GM18907 (cell line): ENCODE results near the gene AGAP2.
"Not testable (repeated sequence)": the region's sequence is repeated elsewhere in the genome, so short reads cannot be mapped to it uniquely, and the experiment has no call there.

Experiments used
- ATAC-seq: cut with Tn5 transposase; IDR thresholded peaks from one replicate; pipeline ENCODE4 v1.9.1; 2021; ENCODE audit warnings: mild to moderate bottlenecking, moderate library complexity; ENCODE audit not compliant: unreplicated experiment

The AGAP2 gene

GRCh38 chr12:57724936-57725740 lies 13.4 kb downstream of the AGAP2 start:
- ATAC-seq: no peak

DNA sequence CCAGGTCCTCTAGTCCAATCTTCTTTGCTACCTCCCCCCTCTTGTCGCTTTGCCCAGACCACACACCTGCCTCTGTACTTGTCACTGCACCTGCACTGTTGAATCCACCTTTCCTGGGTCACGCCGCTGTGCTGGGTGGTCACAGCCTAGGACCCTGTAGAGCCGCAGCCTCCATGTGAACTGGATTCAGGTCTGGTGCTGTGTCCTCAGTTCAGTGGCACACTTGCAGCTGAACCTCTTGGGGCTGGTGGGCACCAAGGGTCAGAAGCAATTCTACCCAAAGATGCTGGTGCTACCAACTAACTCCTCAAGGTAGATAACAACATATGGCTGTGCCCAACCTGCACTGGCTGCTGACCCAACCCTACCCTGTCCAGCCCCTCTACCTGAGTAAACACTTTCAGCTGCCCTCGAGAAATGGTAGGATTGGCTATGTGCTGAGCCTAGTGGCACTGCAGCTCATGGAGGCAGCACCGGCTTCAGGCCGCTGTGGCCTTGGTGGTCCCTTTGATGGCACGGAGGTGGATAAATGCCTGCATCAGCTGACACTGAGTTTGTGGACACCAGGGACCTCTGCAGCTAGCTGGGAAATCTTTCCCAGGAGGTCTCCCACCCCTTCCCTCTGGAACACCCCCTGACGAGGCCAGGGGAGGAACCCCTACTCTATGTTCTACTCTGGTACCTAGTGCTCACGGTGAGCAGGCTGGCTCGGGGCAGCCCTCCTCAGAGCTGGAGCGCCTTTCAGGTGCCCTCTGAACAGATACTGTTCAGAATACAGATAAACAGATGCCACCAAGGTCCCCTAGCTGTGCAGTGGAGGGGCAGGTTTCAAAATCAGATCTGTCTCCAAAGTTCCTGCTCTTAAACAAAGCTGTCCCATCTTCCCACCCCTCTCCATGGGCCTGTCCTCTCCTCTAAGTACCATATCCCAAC lies 14.3 kb downstream of the AGAP2 start:
- no peak for ATAC-seq

DNA sequence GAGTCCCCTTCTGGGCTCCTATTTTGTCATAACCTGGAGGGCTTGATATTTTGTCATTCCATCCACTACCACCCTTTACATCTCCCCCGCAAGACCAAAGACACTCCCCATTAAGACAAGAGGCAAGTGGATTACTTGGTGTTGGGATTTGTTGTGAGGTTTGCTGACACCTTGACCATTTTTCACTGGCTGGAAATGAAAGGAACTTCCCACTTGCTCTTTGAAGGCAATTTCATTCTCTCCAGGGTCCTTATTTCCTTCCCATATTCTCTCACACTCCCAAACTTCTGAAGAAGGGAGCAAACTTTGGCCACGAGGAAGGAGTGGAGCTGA lies 14.9 kb downstream of the AGAP2 start:
- ATAC-seq: no peak

GRCh38 chr12:57722716-57723629 lies 15.6 kb downstream of the AGAP2 start:
- no peak for ATAC-seq

- ATAC-seq: not testable (repeated sequence)
These were observed 16.5 kb downstream of the AGAP2 start for GRCh38 chr12:57721846-57722608.

GRCh38 chr12:57720606-57721595 lies 17.6 kb downstream of the AGAP2 start:
- no peak for ATAC-seq

DNA sequence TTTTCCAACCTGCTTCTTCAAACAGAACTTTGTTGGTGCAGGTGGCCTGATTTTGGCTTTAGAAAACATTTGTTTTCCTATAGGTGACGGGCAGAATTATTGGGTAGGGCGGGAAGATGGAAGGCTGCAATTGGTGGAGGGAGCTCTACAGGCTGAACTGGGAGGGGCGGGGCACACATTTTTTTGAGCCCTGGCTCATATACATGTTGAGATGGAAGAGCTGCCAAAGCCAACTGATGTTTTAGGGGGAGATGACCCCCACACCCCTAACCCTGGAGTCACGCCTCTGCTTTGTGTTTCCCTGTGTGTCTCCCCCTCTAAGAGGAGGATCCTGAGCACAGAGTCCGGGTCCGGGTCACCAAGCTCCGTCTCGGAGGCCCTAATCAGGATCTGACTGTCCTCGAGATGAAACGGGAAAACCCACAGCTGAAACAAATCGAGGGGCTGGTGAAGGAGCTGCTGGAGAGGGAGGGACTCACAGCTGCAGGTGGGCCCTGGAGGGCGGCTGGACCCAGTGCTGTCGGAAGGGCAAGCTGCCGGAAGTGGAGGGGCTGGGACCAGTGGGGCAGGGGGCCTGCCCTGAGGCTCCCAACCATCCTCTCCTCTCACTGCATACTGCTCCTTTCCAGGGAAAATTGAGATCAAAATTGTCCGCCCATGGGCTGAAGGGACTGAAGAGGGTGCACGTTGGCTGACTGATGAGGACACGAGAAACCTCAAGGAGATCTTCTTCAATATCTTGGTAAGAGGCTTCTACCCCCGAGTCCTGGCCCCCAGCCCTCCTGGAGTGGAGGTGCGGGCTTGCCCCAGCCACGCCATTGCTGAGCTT lies 18.6 kb downstream of the AGAP2 start:
- ATAC-seq: no peak

DNA sequence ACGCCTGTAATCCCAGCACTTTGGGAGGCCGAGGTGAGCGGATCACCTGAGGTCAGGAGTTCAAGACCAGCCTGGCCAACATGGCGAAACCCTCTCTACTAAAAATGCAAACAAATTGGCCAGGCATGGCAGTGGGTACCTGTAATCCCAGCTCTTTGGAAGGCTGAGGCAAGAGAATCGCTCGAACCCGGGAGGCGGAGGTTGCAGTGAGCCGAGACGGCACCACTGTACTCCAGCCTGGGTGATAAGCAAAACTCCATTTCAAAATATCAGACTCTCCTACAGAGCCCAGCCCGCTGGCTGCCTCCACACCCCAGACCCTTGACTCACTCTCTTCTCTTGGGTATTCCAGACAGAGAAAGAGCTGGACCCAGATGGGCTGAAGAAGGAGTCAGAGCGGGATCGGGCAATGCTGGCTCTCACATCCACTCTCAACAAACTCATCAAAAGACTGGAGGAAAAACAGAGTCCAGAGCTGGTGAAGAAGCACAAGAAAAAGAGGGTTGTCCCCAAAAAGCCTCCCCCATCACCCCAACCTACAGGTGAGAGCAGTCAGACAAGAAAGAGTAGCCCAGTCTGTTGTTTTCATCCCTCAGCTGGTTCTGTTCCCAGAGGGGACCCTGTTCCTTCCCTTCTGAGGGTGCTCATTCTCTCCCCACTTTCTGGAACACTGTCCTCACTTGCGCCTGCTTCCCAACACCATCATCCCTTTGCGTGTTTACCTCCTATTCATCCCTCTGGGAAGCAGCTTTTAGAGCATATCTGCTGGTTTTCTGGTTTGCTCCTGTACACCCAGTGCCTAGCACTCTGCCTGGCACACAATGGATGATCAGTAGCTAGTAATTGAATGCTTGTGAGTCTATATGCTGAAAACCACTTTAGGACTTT lies 19.7 kb downstream of the AGAP2 start:
- ATAC-seq: no peak

- no peak for ATAC-seq
These were observed 20.5 kb downstream of the AGAP2 start for GRCh38 chr12:57717846-57718640.

DNA sequence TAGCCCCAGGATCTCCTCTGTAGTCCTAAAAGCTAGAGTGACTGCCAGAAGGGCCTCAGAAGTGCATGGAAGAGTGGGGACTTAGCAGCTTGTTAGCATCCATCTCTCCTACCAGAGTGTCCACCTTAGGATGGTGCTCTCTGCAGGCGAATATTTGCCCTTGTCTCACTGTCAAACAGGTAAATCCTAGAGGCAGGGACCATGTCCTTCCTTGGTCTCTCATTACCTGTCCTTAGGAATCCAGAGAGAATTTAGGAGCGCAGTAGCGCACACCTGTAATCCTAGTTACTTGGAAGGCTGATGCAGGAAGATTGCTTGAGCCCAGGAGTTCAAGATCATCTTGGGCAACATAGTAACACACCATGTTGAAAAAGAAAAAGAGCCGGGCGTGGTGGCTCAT lies 21.4 kb downstream of the AGAP2 start:
- ATAC-seq: no peak

DNA sequence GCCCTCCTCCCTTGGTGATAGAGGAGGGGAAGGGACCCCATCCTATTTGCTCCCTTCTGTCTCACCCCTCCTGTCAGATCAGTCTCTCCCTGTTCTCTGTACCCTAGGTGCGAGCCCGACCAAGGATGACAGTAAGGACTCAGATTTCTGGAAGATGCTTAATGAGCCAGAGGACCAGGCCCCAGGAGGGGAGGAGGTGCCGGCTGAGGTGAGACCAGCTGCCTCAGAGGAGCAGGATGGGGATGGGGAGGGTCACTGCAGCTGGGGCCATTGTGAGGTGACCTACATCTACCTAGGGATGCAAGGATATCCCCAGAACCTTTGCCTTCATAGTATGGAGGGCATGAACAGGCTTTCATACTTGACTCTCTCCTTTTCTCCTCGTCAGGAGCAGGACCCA lies 22.2 kb downstream of the AGAP2 start:
- ATAC-seq: no peak

DNA sequence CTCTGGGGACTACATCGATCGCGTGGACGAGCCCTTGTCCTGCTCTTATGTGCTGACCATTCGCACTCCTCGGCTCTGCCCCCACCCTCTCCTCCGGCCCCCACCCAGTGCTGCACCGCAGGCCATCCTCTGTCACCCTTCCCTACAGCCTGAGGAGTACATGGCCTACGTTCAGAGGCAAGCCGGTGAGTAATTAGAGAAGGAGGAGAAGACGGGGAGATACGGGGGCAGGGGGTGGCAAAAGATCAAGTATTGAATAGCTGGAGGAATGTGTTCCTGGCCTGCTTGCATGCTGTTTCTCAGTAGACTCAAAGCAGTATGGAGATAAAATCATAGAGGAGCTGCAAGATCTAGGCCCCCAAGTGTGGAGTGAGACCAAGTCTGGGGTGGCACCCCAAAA lies 22.8 kb downstream of the AGAP2 start:
- ATAC-seq: no peak

GRCh38 chr12:57715036-57715748 lies 23.4 kb downstream of the AGAP2 start:
- not testable (repeated sequence) for ATAC-seq

GRCh38 chr12:57713209-57713608 lies 25.3 kb downstream of the AGAP2 start:
- no peak for ATAC-seq

DNA sequence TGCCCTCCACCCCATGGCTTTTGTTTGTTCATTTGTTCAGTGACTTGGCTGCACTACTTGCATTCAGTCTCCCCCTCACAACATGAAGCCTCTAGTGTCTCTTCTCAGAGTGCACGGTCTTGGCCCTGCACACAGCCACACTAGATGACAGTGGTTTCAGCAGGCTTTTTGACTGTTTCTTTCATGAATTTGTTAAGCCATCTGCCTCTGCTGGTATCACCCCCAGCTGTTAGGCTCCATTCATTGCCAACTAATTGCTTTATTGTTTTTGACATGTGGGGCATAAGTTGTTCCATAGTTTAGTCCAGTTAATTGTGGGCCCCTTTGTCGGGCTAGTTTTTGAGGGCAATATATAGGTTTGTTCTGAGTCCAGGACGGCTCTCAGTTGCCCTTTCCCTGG lies 25.8 kb downstream of the AGAP2 start:
- ATAC-seq: no peak

DNA sequence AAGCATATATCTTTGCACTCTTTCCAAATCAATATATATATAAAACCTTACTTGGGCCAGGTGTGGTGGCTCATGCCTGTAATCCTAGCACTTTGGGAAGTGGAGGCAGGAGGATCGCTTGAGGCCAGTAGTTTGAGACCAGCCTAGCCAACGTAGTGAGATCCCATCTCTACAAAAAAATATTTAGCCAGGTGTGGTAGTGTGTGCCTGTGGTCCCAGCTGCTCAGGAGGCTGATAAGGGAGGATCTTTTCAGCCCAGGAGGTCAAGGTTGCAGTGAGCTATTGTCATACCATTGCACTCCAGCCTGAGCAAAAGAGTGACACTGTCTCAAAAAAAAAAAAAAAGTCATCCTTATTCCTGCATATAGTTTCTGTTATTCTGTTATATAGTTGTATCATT lies 30.2 kb downstream of the AGAP2 start:
- ATAC-seq: no peak
